ENCODE measurements around the gene CUL3.
A peak's percentile ranks its signal among the peaks of the same experiment; 100 is the strongest.

Gene CUL3

GRCh38 chr2:224538561-224539138, 46.5 kb downstream of the CUL3 start:
- Histone ChIP-seq H3K4me1 (ENCODE audit: low read depth, poor library complexity, severe bottlenecking) (peaks cover 19% of the 10 kb centered on the region), H3K9ac (no peak overlapping the region), H4K20me1 (ENCODE audit: insufficient read depth) (peaks cover 20% of the 10 kb centered on the region), H3K27me3 (ENCODE audit: insufficient read depth, low read depth) (no peaks in the 10 kb centered on the region), H3K4me3 (IDR thresholded peaks at IDR 0.05; ENCODE audit: insufficient read depth, low read depth, low read length) (no peak overlapping the region), H3K36me3 (ENCODE audit: insufficient read depth) (peaks cover 3% of the 10 kb centered on the region; the same call in 1 of the 2 replicates), H3K79me2 (ENCODE audit: insufficient read depth, low read depth) (peaks cover 77% of the 10 kb centered on the region), H2AFZ (ENCODE audit: low read depth) (no peak overlapping the region), H3K4me2 (no peak overlapping the region), H3K27ac (no peak overlapping the region)
- TF ChIP-seq, protein P1, sequence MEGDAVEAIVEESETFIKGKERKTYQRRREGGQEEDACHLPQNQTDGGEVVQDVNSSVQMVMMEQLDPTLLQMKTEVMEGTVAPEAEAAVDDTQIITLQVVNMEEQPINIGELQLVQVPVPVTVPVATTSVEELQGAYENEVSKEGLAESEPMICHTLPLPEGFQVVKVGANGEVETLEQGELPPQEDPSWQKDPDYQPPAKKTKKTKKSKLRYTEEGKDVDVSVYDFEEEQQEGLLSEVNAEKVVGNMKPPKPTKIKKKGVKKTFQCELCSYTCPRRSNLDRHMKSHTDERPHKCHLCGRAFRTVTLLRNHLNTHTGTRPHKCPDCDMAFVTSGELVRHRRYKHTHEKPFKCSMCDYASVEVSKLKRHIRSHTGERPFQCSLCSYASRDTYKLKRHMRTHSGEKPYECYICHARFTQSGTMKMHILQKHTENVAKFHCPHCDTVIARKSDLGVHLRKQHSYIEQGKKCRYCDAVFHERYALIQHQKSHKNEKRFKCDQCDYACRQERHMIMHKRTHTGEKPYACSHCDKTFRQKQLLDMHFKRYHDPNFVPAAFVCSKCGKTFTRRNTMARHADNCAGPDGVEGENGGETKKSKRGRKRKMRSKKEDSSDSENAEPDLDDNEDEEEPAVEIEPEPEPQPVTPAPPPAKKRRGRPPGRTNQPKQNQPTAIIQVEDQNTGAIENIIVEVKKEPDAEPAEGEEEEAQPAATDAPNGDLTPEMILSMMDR (conservative IDR thresholded peaks at IDR 0.05; ENCODE audit: low read depth, low read length): no peak

GRCh38 chr2:224532931-224533330, 52.2 kb downstream of the CUL3 start:
- Histone ChIP-seq H3K36me3 (ENCODE audit: insufficient read depth) (no peaks in the 10 kb centered on the region), H3K4me2 (peak overlapping the region; percentile 47; the same call in 1 of the 2 replicates), H2AFZ (ENCODE audit: low read depth) (no peak overlapping the region), H3K27ac (no peak overlapping the region), H3K27me3 (ENCODE audit: insufficient read depth, low read depth) (no peaks in the 10 kb centered on the region), H3K79me2 (ENCODE audit: insufficient read depth, low read depth) (peaks cover 41% of the 10 kb centered on the region; the same call in 1 of the 2 replicates), H4K20me1 (ENCODE audit: insufficient read depth) (peaks cover 35% of the 10 kb centered on the region), H3K4me1 (ENCODE audit: low read depth, poor library complexity, severe bottlenecking) (peaks cover 56% of the 10 kb centered on the region), H3K4me3 (IDR thresholded peaks at IDR 0.05; ENCODE audit: insufficient read depth, low read depth, low read length) (no peak overlapping the region), H3K9ac (no peak overlapping the region)
- TF ChIP-seq, protein P1 (conservative IDR thresholded peaks at IDR 0.05; ENCODE audit: low read depth, low read length): no peak

DNA sequence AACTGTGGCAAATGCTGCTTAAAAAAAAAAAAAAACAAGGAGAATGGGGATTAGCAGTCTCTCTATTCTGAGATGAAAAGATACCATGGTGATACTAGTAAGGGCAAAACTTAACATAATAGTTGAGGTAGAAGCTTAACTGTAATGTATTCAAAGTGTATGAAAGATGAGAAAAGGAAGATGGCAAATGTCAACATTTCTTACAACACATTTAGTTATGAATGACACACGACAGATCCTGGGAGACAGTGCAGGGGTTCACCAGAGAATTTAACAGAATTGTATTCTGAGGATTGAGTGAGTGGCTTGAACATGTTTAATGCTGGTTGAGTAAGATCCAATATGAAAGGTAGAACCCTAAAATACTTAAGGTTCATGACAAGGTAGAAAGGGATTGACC, 52.7 kb downstream of the CUL3 start:
- TF ChIP-seq, protein P1 (conservative IDR thresholded peaks at IDR 0.05; ENCODE audit: low read depth, low read length): no peak
- no peaks in the 10 kb centered on the region for H3K27me3 ChIP-seq (ENCODE audit: insufficient read depth, low read depth)
- H3K36me3 ChIP-seq (ENCODE audit: insufficient read depth): no peaks in the 10 kb centered on the region
- H2AFZ ChIP-seq (ENCODE audit: low read depth): no peak overlapping the region
- H3K9ac ChIP-seq: no peak overlapping the region
- H3K4me3 ChIP-seq (IDR thresholded peaks at IDR 0.05; ENCODE audit: insufficient read depth, low read depth, low read length): no peak overlapping the region
- H4K20me1 ChIP-seq (ENCODE audit: insufficient read depth): peaks cover 35% of the 10 kb centered on the region
- no peak overlapping the region; the same call in 1 of the 2 replicates for H3K4me2 ChIP-seq
- no peak overlapping the region for H3K27ac ChIP-seq
- peaks cover 44% of the 10 kb centered on the region; the same call in 1 of the 2 replicates for H3K79me2 ChIP-seq (ENCODE audit: insufficient read depth, low read depth)
- peaks cover 56% of the 10 kb centered on the region for H3K4me1 ChIP-seq (ENCODE audit: low read depth, poor library complexity, severe bottlenecking)

DNA sequence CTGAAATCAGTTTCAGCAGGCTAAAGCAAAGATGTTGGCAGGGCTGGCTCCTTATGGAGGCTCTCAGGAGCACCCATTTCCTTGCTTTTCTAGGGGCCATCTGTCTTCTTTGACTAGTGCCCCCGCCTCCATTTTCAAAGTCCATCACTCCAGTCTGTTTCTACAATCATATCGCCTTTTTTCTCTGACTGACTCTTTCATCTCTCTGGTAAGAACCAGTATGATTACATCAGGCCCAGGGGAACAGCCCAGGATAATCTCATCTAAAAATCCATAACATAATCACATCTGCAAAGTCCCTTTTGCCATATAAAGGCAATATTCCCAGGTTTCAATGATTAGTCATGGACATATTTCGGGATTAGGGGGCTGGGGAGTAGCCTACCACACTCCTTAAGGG, 57.0 kb downstream of the CUL3 start:
- peaks cover 62% of the 10 kb centered on the region for H3K4me1 ChIP-seq (ENCODE audit: low read depth, poor library complexity, severe bottlenecking)
- H3K27ac ChIP-seq: no peak overlapping the region
- peaks cover 52% of the 10 kb centered on the region for H3K79me2 ChIP-seq (ENCODE audit: insufficient read depth, low read depth)
- no peak overlapping the region for H2AFZ ChIP-seq (ENCODE audit: low read depth)
- H4K20me1 ChIP-seq (ENCODE audit: insufficient read depth): peaks cover 44% of the 10 kb centered on the region
- H3K9ac ChIP-seq: no peak overlapping the region
- H3K27me3 ChIP-seq (ENCODE audit: insufficient read depth, low read depth): no peaks in the 10 kb centered on the region
- no peak overlapping the region for H3K4me3 ChIP-seq (IDR thresholded peaks at IDR 0.05; ENCODE audit: insufficient read depth, low read depth, low read length)
- H3K4me2 ChIP-seq: no peak overlapping the region
- TF ChIP-seq, protein P1 (conservative IDR thresholded peaks at IDR 0.05; ENCODE audit: low read depth, low read length): no peak
- no peaks in the 10 kb centered on the region for H3K36me3 ChIP-seq (ENCODE audit: insufficient read depth)
